ENCODE results near the gene SPRED2.

The SPRED2 gene

DNA sequence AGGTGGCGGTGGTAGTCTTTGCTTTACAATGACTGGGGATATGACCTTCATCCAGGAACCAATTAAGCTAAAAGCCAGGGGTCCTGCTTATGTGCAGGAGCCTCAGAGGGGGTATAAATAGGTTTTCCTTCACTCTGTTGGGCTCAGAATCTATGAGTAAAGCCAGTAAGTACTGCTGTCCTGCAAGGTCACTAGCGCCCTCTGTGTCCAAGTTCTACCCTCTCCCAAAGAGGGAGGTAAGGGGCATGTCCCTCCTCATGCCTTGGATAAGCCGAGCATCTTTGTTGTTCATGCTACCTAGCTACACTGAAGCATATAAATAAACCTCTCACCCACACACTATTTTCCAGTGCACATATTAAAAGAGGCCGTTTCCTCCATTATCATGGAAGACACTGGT lies 79.4 kb downstream of the SPRED2 start:
- no peak overlapping the region for H3K27ac ChIP-seq
- TF ChIP-seq ZFX (IDR thresholded peaks at IDR 0.05; ENCODE audit: borderline replicate concordance): no peak
- TF ChIP-seq, protein P1, sequence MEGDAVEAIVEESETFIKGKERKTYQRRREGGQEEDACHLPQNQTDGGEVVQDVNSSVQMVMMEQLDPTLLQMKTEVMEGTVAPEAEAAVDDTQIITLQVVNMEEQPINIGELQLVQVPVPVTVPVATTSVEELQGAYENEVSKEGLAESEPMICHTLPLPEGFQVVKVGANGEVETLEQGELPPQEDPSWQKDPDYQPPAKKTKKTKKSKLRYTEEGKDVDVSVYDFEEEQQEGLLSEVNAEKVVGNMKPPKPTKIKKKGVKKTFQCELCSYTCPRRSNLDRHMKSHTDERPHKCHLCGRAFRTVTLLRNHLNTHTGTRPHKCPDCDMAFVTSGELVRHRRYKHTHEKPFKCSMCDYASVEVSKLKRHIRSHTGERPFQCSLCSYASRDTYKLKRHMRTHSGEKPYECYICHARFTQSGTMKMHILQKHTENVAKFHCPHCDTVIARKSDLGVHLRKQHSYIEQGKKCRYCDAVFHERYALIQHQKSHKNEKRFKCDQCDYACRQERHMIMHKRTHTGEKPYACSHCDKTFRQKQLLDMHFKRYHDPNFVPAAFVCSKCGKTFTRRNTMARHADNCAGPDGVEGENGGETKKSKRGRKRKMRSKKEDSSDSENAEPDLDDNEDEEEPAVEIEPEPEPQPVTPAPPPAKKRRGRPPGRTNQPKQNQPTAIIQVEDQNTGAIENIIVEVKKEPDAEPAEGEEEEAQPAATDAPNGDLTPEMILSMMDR (IDR thresholded peaks at IDR 0.05): no peak; the same call in 1 of the 2 replicates

DNA sequence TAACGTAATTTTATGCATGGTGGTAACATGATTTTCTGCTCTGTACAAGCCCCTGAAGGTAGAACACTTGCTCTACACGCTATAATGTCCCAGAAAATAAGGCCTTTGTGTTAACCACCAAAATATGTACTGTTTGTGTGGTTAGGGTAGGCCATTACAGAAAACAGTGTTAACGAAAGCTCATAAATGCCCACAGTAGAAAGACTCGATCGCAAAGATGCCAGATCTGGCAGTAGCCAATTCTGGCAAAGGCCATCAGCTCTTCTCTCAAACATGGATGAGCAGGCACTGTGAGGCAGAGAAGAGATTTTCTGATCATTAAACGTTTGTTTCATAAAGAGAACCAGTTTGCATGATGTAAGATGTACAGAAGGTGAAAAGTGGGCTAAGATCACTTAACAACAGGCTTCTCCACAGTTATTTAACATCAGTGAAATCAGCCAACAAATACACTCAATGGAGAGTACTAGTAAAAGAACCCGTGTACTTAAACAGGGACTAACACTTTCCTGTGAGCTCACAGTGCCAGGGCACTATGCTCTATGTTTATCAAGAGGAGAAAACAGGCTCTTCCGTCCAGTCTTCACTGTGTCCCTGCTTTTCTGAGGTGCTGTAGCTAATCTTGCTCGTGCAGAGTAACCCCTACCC lies 80.3 kb downstream of the SPRED2 start:
- no peak overlapping the region for H3K27ac ChIP-seq
- TF ChIP-seq, protein P1 (IDR thresholded peaks at IDR 0.05): no peak
- no peak for TF ChIP-seq ZFX (IDR thresholded peaks at IDR 0.05; ENCODE audit: borderline replicate concordance)

DNA sequence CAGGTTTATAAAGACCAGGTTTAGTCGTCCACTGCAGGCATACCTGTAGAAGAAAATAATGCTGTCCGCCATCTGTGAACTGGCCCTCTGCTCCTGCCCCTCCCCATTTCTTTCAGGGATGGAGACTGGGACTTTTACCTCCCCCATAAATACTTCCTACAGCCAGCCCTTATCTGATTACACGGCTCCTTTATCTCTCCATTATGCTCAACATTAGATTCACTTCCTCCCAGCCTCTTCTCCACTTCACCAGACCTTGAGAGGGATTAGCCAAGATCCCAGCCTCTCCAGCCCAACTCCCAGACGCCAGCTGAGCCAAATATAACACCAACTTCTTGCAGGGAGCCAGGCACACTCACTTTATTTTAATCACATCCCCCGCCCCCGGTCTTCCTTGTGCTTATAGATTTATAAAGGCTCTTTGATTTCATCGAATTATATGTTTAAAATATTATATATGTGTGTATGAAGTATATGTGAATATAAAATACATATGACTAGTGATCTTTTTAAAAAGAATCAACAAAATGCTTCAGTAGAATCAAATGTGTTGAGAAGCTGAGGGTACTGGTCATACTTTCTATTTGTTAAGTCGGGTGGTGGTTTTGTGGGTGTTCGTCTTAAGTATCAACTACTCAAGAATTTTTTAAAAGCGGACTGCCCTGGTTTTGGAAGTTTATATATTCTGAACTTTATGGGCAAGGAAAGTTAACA lies 81.0 kb downstream of the SPRED2 start:
- H3K27ac ChIP-seq: no peak overlapping the region
- no peak for TF ChIP-seq ZFX (IDR thresholded peaks at IDR 0.05; ENCODE audit: borderline replicate concordance)
- TF ChIP-seq, protein P1 (IDR thresholded peaks at IDR 0.05): no peak

DNA sequence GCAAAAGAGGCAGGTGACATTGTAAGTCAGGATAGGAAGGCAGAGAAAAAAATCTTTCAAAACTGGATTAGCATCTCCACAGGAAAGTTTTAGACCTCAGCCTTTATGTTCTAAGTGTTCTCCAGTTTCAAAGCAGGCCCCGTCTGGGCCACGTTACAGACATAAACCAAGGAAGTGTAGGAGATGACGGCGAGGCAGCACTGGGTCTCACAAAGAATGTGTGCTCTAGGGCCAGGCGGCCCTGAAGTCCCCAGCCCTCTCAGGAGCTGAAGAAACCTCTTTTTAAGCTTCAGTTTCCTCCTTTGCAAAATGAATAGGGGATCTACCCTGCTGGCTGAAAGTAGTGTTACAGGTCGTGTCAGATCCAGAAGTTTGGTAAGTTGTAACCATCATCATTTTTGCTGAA lies 81.7 kb downstream of the SPRED2 start:
- 0 out of 2 replicates have a peak overlapping the region, but pooled peaks have one; percentile 20 for H3K27ac ChIP-seq
- TF ChIP-seq, protein P1 (IDR thresholded peaks at IDR 0.05): peak; percentile 24
- TF ChIP-seq ZFX (IDR thresholded peaks at IDR 0.05; ENCODE audit: borderline replicate concordance): no peak

DNA sequence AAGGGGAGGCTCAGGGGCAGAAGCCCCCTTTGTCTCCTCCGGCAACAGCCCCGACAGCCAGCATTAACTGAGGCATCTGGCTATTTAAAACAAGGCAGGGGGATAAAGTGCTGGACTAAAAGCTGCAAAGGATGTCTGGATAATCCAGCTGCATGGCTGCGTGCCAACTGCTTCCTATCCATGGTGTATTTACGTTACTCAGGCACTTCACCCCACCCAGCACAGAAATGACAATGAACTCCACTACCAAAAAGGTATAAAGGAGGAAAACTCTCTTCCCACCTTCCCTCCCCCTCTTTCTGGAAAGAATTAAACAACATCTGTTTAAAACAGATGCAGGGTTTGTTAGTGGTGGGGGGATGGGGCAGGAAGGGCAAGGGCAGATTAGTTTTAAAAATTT lies 82.5 kb downstream of the SPRED2 start:
- no peak overlapping the region for H3K27ac ChIP-seq
- no peak for TF ChIP-seq ZFX (IDR thresholded peaks at IDR 0.05; ENCODE audit: borderline replicate concordance)

DNA sequence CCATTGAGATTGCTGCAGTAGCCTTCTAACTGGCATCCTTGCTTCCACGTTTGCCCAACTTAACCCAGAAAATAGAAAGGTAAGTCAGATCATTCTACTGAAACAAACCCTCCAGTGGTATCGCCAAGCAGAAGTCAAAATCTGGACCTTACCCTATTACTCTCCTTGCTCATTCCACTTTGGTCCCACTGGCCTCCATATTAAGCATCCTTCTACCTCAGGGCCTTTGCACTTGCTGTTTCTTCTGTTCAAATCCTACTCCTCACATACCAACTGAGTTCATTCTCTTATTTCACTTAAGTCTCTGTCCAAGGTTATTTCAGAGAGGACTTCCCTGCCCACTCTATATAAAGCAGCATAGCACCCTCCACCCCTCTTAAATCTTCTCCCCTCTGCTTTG lies 84.5 kb downstream of the SPRED2 start:
- H3K27ac ChIP-seq: no peak overlapping the region
- TF ChIP-seq ZFX (IDR thresholded peaks at IDR 0.05; ENCODE audit: borderline replicate concordance): no peak
- TF ChIP-seq, protein P1 (IDR thresholded peaks at IDR 0.05): no peak

DNA sequence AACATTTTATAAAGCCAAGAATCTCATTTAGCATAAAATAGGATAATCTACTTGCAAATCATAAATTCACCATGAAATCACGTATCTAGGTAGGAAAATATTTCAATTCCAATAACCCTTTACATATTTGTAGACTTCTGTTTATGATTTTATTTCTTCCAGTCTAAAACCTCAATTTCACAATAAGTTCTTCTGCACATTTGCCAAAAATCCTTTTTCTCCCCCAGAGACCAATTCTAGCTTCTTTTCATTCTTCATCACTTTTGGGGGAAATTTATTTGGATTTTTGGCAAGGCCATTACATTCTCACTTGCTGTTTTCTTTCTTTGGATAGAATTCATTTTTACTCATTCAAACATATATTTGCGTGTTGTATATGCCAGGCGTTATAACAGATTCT lies 86.8 kb downstream of the SPRED2 start:
- TF ChIP-seq ZFX (IDR thresholded peaks at IDR 0.05; ENCODE audit: borderline replicate concordance): no peak
- TF ChIP-seq, protein P1 (IDR thresholded peaks at IDR 0.05): no peak

More for the DNA sequence above, 86.8 kb downstream of the SPRED2 start:
- H3K27ac ChIP-seq: no peak overlapping the region

Measured in 22Rv1 (cell line).